DMS79 (cell line): ENCODE measurements around the gene PACS2.
"Not testable (repeated sequence)": the region's sequence is repeated elsewhere in the genome, so short reads cannot be mapped to it uniquely, and the experiment has no call there.

Experiments
- DNase-seq: peaks from one replicate; lab custom pipeline; 2025; lab: John Stamatoyannopoulos, UW

Gene PACS2

DNA sequence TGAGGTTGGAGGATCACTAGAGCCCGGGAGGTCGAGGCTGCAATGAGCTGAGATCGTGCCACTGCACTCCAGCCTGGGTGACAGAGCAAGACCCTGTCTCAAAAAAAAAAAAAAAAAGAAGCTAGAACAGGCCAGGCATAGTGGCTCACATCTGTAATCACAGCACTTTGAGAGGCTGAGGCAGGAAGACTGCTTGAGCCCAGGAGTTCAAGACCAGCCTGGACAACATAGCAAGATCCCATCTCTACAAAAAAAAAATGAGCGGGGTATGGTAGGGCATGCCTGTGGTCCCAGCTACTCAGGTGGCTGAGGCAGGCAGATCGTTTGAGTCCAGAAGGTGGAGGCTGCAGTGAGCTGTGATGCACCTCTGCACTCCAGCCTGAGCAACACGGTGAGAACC is 25.6 kb upstream of the PACS2 start:
- not testable (repeated sequence) for DNase-seq

- no peak for DNase-seq
Measured at GRCh38 chr14:105290621-105291346, 23.8 kb upstream of the PACS2 start.

DNA sequence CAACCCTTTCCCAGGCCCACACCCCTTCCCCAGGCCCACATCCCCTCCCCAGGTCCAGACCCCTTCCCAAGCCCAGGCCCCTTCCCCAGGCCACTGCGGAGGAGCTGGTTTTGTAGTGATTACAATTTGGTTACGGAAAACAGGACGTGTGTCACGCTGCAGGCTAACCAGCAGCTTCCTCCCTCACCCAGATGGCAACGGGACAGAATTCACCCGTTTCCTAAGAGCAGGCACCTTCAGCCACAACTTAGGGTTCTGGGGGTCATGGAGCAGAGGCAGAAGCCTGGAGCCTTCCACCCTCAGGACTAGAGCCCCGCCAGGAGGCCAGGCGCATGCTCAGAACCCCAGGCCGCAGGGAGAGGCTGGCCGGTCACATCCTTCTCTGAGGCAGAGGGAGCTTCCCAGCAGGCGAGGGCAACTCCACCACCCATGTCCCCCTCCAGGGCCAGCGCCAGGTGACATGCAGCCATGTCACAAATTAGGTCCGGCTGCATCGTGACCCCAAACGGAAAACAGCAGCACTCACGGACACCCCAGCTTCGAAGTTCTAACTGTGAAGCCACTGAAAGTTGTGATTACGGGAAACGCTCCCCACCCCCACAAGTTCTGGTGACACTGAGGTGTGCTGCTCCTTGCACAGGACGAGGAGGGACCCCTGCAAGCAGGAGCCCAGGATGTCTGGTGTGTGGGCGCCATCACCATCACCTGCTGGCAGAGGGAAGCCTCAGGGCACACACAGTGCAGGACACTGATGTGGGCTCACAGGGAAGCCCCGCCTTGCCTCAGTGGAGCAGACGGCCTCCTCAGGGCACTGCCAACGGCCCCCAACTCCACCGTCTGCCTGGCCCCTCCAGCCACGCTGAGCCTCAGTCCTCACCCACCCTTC is 21.5 kb upstream of the PACS2 start:
- DNase-seq: no peak

DNA sequence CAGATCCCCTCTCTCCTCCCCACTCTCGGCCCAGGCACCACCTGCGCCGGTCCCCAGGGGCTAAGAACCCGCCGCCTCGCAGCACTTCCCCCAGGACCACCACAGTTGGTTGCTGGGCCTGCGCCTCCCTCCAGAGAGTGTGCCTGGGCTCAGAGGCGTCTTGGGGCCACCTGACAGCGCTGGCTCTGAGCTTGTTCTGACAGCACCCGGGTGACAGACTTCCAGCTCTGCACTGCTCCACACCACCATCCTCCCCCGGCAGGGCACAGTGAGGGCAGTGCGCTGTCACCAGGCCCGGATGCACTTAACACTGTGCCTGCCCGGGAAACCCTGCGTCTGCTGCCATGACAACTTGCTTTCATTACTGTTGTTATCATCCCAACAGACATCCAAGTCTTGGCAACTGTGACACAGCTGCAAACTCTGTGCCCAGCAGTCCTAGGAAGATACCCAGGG is 20.4 kb upstream of the PACS2 start:
- DNase-seq: no peak

GRCh38 chr14:105297311-105297710 is 17.2 kb upstream of the PACS2 start:
- not testable (repeated sequence) for DNase-seq

GRCh38 chr14:105299654-105300541 is 14.7 kb upstream of the PACS2 start:
- DNase-seq: no peak

- DNase-seq: no peak
Measured at GRCh38 chr14:105300542-105301102, 13.9 kb upstream of the PACS2 start, which contains the start of gene BRF1. BRF1 (minus strand) TSS chr14:105301001; CDS start chr14:105300629, 372 bp downstream.

GRCh38 chr14:105301103-105301914 is 13.2 kb upstream of the PACS2 start:
- peak; percentile 99 for DNase-seq

- not testable (repeated sequence) for DNase-seq
Measured at GRCh38 chr14:105301915-105302249, 12.7 kb upstream of the PACS2 start.

- DNase-seq: no peak
Measured at GRCh38 chr14:105303949-105304348, 10.6 kb upstream of the PACS2 start.

DNA sequence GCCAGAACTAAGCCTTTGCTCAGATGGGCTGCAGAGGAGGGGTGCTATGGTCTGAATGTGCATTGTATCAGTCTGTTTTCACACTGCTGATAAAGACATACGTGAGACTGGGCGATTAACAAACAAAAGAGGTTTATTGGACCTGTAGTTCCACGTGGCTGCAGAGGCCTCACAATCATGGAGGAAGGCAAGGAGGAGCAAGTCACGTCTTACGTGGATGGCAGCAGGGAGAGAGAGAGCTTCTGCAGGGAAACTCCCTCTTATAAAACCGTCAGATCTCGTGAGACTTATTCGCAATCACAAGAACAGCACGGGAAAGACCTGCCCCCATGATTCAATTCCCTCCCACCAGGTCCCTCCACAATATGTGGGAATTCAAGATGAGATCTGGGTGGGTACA is 10.0 kb upstream of the PACS2 start:
- no peak for DNase-seq

GRCh38 chr14:105305345-105305744 is 9.2 kb upstream of the PACS2 start:
- DNase-seq: no peak

- no peak for DNase-seq
Measured at GRCh38 chr14:105305791-105306190, 8.8 kb upstream of the PACS2 start.

GRCh38 chr14:105307052-105307727 is 7.4 kb upstream of the PACS2 start:
- DNase-seq: no peak

DNA sequence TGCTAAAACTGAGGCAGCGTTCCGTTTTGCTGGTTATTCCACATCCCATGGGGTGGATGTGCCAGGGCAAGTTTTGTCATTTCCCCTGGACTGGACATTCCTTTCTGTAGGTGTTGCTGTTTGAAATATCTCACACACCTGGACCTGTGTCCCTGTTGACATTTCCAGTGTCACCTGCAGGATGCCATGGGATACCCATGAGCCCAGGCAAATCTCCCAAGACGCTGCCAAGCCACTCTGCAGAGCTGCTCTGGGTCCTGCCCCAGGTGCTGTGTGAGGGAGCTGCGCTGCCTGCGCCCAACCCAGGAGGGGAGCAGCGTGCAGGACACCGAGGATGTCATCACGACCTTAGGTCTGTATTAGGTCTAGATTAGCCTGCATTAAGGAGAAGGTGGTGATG is 5.2 kb upstream of the PACS2 start:
- no peak for DNase-seq

DNA sequence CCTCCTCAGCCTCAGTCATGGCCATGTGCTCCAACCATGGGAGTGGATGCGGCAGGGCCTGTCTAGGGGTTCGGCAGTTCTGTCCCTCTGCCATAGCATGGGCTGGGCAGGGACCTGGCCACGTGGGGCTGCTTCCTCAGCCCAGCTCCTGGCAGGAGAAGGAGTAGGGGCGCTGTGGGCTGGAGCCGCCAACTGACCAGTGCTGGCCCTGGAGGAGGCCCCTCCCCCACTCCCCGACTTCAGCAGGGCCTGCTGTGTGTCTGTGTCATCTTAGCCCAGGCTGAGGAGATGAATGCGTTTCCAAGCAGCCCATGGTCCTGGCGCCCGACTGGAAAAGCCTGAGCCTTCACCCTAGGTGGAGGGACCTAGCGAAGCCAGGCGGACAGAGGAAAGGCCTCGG is 2.7 kb upstream of the PACS2 start:
- DNase-seq: no peak

- no peak for DNase-seq
Measured at GRCh38 chr14:105312973-105313372, 1.6 kb upstream of the PACS2 start.

- peak; percentile 38 for DNase-seq
Measured at GRCh38 chr14:105313381-105314286, 914 bp upstream of the PACS2 start.

DNA sequence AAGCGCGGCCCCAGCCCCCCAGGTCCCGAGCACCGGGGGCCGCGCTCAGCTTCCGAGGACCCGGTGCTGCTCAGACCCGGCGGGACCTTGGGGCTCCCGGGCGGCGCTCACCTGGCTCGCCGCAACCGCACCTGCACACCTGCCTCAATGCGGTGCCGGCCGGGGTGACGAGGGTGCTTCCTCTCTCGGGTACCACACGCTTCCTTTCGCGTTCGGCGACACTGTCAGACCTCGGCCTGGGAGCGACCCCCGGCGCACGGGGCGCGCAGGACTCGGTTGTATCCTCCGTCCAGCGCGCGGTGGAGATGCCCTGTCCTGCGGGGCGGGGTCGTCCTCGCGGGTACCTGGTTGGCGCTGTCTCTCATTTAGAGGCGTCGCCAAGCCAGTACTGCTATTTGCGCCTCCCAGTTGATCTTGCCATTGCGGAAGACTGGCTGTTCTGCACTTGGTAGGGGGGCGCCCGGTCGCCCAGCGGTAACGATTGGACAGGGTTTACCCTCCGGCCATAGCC is 718 bp downstream of the PACS2 start:
- no peak for DNase-seq
